Measurements from ENCODE around the gene PON3. TPM values are rescaled to one million over a fixed set of nuclear protein-coding genes. Genes with fewer than 3 reads are reported as not detected.
"Not testable (repeated sequence)": the region's sequence is repeated elsewhere in the genome, so short reads cannot be mapped to it uniquely, and the experiment has no call there.

The PON3 gene
- polyA plus RNA-seq, 1 donor: 3.8 TPM

DNA sequence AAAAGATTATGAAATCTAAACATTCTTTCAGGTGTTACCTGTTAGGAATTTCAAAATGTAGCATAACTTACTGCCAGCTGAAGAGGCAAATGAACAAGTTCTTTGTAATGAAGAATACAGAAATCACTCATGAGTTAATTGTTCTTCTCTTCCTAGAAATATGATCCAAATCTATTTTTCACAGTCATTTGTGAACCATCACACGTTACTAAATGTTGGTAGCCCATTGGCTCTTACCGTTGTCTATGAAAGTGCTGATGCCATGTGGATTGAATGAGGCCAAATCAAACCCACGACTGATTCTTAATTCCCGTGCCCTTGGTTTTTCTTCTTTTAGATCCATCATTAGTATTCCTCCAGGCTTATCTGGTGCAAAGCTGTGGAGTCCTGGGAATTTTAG, 15.9 kb upstream of the PON3 start:
- DNase-seq (ENCODE audit: low read depth): no peak

DNA sequence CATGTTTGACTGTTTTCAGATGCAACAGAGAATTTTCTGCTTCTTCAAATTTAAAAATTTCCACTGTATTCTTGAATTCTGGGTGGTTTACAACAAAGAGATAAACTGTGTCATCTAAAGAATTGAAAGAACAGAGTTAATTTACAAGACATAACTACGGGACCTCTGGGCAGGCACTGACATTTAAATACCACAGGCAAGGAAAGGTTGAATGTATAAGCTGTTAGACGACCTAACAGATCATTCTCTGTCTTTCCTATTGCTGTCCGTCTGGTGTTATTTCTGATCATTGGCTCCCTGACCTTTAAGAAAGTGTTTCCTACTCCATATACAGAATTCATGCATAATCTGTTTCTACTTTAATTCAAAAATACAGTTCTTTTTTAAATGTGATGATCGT, 15.5 kb upstream of the PON3 start:
- DNase-seq (ENCODE audit: low read depth): no peak

DNA sequence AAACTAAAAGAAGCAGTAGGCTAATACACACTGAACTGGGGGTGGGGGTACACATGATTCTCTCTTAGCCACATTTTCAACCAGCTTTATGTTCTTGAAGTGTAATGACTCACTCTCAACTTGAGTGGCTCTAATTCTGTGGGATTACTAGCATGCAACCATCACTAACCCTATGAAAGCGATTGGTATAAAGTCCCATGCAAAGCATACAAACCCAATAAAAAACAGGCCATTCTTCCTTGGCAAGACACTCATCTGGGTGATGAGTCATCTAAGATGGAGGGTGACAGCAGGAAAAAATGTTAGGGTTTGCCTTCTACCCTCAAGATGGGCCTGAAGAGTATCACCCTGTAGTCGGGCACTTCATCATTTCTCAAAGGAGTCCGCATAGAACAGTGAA, 14.9 kb upstream of the PON3 start:
- DNase-seq (ENCODE audit: low read depth): no peak

DNA sequence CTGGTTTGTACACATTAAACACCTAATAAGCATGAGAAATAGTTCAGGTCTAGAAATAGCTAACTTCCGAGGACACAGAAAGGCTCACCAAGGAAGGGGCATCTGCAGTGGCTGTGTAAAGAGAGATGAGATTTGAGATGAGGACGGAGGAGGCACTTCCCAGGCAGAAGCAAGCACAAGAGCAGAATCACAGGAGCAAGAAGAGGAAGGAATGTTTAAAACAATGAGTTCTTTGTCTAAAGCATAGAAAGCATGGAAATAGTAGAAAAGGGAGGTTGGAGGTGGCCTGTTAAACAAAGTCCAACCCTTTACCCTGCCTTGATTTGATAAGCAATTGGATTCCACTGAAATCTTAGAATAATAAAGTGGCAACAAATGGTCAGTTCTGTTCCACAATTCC, 11.6 kb upstream of the PON3 start:
- DNase-seq (ENCODE audit: low read depth): no peak

DNA sequence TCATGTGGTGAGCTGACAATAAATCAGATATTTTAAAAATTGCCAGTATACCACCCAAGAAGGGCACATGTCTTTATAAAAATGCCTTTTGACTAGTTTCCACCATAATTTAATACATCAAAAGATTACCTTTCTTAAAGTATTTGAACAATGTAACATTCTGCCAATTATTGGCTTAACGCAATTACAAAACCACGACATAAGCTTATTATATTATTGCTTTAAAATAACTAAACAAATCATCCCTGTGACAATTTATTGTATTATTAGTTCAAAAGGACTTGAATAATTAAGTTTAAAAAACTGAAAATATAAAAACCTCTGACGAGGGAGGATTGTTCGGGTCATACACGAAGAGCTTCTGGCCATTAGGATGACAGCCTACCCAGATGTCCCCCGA, 9.6 kb upstream of the PON3 start:
- no peak for DNase-seq (ENCODE audit: low read depth)

DNA sequence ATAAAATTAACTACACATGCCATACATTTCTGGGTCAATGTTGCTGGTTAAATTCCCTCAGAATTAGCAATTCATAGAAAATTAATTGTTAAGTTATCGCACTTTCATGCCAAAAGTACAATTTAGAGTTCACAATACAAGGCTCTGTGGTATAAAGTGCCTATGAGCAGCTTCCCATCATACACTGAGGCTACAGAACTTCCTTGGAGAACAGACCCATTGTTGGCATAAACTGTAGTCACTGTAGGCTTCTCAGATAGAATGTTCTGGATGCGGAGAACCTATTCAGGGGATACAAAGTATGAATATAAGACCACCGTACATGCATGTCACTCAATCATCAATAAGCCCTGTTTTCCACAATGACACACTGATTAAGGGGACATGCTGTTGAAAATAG, 9.0 kb upstream of the PON3 start:
- no peak for DNase-seq (ENCODE audit: low read depth)

DNA sequence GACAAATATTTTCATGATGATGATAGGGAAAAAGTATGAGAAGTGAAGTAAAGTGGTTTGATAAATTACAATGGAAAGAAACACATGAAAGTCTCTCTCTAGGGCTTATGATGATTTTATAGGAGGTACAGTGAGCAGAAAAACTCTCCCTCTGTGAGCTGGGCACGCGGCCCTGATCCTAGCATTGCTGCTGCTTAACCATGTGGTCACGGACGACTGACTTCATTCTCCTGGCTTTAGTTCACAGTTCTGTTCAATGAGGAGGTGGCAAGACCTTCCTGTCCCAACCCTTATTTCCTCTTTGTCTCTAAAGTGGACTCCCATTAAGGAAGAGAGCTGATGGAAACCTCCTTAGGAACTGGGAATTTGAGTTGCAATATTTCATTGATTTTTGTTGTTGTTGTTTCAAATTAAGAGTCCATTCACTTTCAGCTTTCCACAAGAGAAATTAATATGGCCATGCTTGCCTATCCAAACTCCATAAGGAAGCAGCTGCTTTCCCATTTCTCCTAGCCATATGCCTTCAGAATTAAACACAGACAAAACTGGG, 8.2 kb upstream of the PON3 start:
- no peak for DNase-seq (ENCODE audit: low read depth)

DNA sequence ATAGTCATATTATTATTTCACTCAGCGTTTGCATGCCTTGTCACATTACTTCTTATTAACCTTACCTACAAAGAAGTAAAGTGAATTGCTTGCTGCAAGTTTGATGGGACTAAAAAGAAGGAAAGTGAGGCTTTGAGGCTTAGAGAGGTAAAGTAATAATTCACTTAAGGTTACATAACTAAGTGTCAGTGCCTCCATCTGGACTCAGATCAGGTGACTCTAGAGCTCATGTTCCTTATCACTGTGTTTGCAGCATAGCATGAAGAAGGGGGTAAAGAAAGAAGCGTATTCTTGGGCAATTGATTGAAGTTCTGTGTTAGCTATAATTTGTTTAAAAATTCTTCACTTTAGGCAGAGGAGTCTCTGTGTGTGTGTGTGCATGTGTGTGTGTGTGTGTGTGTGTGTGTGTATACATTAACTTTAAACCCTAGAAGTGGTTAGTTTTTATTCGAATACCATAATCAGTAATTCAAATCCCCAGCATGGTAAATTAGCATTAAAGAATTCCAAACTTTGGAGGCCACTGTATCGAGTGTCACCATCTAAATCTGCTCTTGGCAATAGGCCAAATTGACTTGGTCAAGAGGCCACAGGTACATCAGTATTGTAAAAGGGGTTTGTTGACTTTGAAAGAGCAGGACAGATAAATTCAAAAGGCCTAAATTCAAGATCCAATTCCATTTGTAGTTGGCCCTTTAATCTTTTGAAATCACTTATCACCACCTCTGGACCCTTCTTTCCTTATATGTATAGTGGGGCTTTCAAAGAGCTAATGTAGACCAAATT, 2.2 kb upstream of the PON3 start:
- no peak for DNase-seq (ENCODE audit: low read depth)

DNA sequence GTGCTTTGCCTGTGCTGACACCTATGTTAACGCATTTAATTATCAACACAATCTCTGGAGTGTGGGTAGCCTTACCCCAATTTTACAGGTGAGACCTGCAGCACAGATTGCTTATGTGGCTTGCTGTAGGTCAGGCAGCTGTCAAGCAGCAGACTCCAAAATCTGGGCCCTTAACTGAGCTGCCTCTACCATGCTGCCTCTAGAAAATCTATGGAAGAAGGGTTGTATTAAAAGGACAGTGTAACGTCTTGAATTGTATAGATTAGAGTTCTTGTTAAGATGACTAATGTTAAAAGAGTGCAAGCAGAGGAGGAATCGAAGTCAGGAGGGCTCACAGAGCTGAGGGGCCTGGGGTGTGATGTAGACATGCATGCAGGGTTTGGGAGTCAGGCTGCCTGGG, 1.2 kb upstream of the PON3 start:
- DNase-seq (ENCODE audit: low read depth): no peak

DNA sequence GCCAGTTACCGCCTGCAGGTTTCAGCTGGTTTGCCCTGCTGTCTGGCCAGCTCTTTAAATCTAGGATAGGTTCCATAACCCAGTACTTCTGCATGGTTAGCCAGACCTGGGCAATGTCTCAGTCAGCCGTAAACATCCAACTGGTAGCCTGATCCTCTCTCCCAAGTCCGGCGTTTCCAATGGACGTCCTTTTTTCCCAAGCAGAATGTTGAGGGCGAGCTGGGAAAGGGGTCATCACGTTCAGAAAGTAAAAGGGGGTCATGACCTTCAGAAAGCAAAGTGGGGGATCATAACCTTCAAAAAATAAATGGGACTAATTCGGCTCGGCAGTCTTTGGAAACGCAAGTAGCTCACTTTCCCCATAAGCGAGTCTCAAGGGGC, 430 bp downstream of the PON3 start:
- DNase-seq (ENCODE audit: low read depth): no peak

DNA sequence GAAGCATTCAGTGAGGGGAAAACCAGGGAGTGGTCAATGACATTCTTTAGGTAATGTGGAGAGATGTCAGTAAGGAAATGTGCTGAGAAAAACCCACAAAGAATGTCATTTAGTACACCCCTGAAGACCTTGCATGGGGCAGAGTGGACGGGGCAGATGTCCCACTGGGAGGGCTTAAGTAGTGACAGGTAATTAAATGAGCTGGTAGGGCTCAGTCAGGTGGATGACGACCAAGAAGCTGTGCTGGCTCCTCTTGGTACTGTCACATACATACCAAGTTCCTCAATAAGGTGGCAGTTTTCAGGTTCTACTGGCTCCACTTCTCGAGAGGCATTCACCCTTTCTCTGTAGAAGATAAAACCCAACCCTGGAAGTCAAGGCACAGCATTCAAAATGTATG, 1.8 kb downstream of the PON3 start:
- no peak for DNase-seq (ENCODE audit: low read depth)

DNA sequence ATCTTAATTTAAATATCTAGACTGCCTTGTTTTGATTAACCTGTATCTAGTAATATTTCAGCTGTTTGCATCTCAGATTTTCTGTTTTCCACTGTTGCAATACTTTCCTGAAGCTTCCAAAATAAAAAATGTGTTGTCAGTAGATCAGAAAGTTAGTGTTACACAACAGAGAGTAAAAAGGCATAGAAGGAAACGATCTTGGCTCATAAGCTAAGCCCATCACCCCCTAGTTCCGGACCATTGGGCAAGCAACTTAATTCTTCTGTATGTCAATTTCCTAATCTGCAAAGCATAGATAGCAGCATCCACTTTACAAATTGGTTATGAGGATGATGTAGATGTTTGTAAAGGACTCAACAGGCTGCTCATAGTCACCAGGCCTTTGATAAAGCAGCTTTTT, 4.4 kb downstream of the PON3 start:
- no peak for DNase-seq (ENCODE audit: low read depth)

DNA sequence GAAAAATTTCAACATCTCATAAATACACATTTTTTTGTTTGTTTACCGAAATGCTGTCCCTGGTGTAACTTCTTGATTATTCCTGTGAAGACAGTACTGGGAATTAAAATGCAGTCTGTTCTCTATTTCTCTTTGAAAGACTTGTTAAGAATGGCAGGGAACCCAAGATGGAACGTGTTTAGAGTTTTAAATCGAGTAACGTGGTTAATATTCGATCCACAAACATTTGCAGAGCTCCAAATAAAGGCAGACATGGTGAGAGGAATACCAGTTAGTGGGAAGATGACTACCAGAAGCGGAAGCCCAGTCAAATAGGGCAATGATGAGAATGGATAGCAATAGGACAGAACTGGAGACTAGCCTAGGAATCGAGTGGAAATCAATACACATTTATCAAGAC, 6.7 kb downstream of the PON3 start:
- DNase-seq (ENCODE audit: low read depth): no peak

DNA sequence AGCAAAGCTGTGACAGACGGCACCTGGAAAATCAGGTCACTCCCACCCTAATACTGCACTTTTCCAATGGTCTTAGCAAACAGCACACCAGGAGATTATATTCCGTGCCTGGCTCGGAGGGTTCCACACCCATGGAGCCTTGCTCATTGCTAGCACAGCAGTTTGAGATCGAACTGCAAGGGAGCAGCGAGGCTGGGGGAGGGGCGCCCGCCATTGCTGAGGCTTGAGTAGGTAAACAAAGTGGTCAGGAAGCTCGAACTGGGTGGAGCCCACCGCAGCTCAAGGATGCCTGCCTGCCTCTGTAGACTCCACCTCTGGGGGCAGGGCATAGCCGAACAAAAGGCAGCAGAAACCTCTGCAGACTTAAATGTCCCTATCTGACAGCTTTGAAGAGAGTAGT, 16.7 kb downstream of the PON3 start:
- not testable (repeated sequence) for DNase-seq (ENCODE audit: low read depth)

DNA sequence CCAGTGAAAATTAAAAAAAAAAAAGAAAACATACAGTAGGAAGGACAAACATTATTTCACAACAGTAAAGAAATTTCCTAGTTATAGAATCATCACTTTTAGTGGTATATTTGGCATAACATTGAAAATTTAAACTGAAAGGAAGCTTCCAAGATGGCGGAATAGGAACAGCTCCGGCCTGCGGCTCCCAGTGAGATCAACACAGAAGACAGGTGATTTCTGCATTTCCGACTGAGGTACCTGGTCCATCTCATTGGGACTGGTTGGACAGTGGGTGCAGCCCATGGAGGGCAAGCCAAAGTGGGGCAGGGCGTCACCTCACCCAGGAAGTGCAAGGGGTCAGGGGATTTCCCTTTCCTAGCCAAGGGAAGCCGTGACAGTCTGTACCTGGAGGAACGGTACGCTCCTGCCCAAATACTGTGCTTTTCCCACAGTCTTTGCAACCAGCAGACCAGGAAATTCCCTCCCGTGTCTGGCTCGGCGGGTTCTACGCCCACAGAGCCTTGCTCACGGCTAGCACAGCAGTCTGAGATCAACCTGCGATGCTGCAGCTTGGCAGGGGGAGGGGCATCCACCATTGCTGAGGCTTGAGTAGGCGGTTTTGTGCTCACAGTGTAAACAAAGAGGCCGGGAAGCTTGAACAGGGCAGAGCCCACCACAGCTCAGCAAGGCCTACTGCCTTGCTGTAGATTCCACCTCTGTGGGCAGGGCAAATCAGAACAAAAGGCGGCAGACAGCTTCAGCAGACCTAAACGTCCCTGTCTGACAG, 19.4 kb downstream of the PON3 start:
- no peak for DNase-seq (ENCODE audit: low read depth)

DNA sequence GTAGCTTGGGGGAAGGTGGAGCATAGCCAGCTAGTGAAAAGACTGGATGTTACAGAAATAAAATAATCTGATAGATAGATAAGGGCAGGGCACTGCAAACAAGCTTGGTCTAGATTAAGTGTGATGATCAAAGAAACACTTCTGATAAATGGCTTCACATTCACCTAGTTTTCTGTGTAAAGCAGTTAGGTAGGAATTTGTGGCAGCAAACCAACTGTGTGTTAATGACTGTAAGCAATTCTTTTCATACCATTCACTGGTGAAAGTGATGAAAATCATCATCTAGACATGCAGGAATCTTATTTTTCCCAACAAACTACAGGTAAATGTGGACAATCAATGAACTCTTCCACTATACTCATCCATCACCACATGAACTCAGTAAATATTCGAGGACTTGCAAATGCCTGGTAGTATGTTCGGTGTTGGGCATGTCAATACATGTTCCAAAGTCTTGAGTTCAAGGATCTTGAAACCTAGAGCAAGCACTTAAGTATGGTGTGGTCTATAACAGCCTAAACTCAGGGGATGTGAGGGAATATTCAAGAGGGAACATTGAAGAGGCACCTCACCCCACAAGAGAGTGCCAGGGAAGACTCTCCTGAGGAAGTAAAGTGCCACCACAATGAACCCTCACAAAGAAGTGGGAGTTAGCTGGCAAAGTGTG, 20.5 kb downstream of the PON3 start:
- no peak for DNase-seq (ENCODE audit: low read depth)

DNA sequence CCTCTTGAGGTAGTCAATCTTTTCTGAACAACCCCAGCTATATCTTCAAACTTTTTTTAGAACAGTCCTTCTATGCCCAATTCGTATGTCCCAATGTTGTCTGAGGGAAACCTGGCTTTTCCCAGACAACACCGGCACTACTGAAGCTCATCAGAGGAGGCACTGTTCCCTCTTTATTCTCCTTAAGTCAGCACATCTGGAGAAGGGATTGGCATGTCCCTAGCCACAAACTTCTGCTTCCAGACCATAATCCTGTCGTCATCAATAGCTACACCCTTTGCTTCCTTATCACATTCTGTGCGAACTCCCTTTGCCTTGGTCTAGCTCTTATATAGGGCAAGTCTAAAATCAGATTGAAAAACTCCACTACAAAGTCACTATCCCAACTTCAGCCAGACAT, 22.9 kb downstream of the PON3 start:
- no peak for DNase-seq (ENCODE audit: low read depth)

DNA sequence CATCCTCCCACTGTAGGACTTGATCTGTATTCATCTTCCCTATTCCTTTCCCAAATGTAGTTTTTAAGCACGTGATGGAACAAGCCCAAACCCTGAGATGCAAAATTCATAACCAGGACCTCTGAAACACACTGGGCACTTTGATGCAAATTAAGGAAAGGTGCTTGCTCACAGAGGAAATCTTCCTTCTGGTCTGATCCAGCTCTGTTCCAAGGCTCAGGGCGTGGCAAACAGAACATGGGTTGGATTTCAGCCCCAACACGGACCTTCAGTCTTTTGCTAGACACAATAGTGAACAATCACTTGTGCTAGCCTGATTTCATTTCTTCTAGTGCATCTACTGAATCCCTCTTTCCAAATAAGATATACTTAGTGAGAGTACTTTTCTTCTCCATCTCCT, 27.9 kb downstream of the PON3 start:
- no peak for DNase-seq (ENCODE audit: low read depth)

DNA sequence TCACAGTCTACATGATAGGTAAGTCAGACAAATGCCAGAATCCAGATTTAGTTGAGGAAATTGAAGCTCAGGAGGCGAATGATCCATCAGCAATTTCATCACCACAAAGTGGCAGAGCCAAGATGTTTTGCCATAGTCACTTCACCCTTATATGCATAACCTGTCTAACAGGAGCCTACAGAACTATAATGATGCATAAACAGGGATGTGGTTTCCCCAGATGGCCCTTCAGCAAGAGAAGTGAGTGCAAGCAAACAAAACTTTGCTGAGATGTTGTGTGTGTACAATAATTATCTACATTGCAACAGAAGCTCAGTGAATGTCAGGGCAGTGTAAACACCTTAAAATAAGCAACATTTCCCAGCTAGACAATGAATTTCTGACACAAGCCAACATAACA, 28.6 kb downstream of the PON3 start:
- no peak for DNase-seq (ENCODE audit: low read depth)

DNA sequence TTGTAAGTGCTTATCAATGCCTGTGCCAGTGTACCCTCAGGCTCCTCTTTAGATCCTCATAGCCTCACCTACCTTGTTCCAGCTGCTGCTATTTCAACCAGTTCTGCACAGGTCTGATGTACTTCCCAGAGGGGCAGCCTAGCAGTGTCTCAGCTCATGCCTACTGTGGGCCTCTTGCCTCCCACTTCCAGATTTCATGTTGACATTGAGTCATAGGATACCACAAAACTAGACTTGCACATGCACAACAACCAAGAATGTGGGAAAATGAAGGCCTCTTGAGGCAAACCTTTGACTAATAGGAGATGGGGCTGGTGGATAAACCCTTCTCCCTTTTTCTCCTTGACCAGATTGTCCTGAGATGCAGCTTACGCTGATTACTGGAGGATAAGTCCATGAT, 31.0 kb downstream of the PON3 start:
- DNase-seq (ENCODE audit: low read depth): no peak

DNA sequence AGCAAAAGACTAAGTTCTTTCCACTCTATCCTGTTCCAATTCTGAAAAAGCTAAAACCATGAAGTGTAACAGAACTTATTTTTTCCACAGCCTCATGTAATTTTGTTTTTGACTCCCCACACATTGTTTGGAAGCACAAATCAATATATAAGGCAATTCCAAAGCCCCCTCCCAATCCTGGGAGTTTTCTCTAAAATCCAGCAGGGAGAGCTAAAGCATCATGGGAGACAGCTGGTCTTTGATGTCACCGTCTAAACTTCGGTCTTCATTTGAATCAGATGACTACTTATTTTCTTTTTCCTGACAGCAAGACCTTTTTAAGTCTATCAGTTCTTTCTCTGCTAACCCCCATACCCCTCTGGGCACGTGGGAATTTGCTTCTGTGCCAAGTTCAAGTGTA, 38.6 kb downstream of the PON3 start:
- no peak for DNase-seq (ENCODE audit: low read depth)

DNA sequence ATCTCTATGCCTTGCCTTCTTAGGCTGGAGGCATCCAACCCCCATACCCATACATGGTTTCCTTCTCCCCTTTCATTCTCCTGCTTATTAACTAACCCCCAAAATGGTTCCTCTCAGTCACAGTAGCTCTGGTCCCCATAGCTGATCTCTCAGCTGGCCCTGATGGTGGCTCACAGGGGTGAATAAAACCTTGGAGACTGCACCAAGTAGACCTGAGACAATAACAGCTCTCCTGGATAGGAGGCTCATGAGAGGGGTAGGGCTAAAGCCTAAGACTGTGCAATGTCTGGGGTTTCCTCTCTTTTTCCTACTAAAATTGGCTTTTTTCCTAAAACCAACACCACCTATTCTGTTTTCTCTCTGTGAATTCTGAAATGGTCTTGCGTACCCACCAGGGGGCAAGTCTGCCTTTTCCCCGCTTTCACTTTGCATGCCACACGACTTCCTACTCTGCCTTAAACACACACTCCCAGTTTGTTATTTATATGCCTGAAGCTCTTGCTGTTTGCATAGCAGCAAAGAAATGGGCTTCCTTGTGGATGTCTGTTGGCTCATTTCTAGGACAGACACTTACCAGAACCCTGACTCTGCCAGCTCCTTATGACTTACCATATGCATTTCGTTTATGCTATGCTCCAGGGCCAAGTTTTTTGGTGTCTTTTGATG, 53.4 kb downstream of the PON3 start:
- DNase-seq (ENCODE audit: low read depth): no peak
